Activated CD4-positive, alpha-beta T cell treated with anti-CD3 and anti-CD28 coated beads for 36 hours (primary cell): Measurements from ENCODE around the gene PPIP5K2. TPM values are rescaled to one million over a fixed set of nuclear protein-coding genes. Genes with fewer than 3 reads are reported as not detected.
"Not testable (repeated sequence)": the region's sequence is repeated elsewhere in the genome, so short reads cannot be mapped to it uniquely, and the experiment has no call there.

ENCODE experiments used
- ATAC-seq: fragments of 200-7000 bp; cut with Tn5 transposase; one replicate; pipeline ENCODE4 v1.10.0; 2021; ENCODE audit warnings: mild to moderate bottlenecking, moderate library complexity
- CTCF ChIA-PET: fragments of 350-600 bp; sonication (Branson Sonifier 250); formaldehyde crosslinking; loops from one replicate; lab custom pipeline; 2021; ENCODE audit warnings: antibody characterized with exemption; lab: Charles Lee
- POLR2A ChIA-PET: fragments of 350-600 bp; sonication (Branson Sonifier 250); formaldehyde crosslinking; loops from one replicate; lab custom pipeline; 2021; ENCODE audit warnings: antibody characterized with exemption, inconsistent platforms; lab: Charles Lee
- DNase-seq: peaks from one replicate; pipeline ENCODE4 v3.0.0-alpha.2; 2020
- H3K27ac Mint-ChIP-seq: one replicate; pipeline ENCODE4 v1.8.0; 2021; ENCODE audit warnings: mixed read lengths
- H3K27me3 Mint-ChIP-seq: one replicate; pipeline ENCODE4 v1.8.0; 2021; ENCODE audit warnings: mixed read lengths
- H3K36me3 Mint-ChIP-seq: one replicate; pipeline ENCODE4 v1.8.0; 2021; ENCODE audit warnings: low read depth, mixed read lengths
- H3K4me1 Mint-ChIP-seq: one replicate; pipeline ENCODE4 v1.8.0; 2021; ENCODE audit warnings: mixed read lengths
- H3K4me3 Mint-ChIP-seq: one replicate; pipeline ENCODE4 v1.8.0; 2021; ENCODE audit warnings: mild to moderate bottlenecking, moderate library complexity, mixed read lengths
- H3K9me3 Mint-ChIP-seq: one replicate; pipeline ENCODE4 v1.8.0; 2021; ENCODE audit warnings: low read depth, mixed read lengths
- intact Hi-C, 2 experiments: fragments of 100-400 bp; cut with DNase I in 1 of 2; cut with micrococcal nuclease in 1 of 2; formaldehyde crosslinking; loops; one replicate each; pipeline versions ENCODE4 v1.14.2 to v1.15.1; 2022 to 2024; cut with DNase I, micrococcal nuclease
- total RNA-seq, 2 experiments: library from RNA; stranded (reverse); gene quantifications; one replicate each; pipeline ENCODE4 v1.2.3, GENCODE V29; 2021

Gene PPIP5K2
- total RNA-seq, 2 experiments from 2014 or later = 49.5 to 53.4 TPM

DNA sequence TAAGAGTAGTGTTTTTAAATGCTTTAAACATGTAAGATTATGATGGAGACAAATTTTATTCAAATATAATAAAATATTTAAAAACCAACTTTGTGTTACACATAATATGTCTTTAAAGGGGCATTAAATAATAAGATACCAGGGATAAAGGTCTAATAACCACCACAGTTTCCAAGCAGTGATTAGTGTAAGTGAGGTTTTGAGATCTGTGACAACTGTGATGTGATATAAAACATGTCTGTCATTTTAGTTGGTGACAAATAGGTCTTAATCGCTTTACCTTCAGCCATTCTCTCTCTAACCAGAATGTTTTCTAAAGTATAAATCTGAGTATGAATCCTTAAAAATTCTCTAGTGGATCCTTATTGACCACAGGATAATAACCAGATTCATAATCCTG is 28.1 kb downstream of the PPIP5K2 start:
- intact Hi-C loops = no loop called here
- DNase-seq (no peak), ATAC-seq (no peak)
- Mint-ChIP-seq H3K4me1 (peaks cover 2% of the 10 kb centered on the region), H3K27me3 (no peaks in the 10 kb centered on the region), H3K9me3 (no peaks in the 10 kb centered on the region), H3K36me3 (peaks cover 8% of the 10 kb centered on the region), H3K4me3 (no peak overlapping the region), H3K27ac (no peak overlapping the region)
- POLR2A ChIA-PET = no interaction called here
- CTCF ChIA-PET = interaction anchor here (1.0 kb wide), 1 partner anchor 9 kb away, joined by 3 read pairs; no protein-coding TSS in a partner anchor

DNA sequence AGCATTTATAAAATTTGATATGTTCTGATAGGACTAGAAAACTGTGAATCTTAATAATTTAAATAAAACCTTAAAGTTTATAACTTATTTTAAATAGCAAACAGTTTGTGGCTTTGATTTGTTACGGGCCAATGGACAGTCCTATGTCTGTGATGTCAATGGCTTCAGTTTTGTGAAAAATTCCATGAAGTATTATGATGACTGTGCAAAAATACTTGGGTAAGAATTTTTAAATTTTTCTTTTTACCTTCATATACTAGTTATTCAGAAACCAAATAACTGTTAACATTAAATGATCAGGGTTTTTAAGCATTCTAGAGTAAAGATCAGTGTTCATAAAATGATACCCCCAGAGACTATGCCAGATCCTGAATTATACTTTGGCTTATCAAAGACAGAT is 31.1 kb downstream of the PPIP5K2 start:
- ChIA-PET CTCF (interaction anchor here (0.6 to 1.4 kb wide), 2 partner anchors 12 to 23 kb away, joined by 4 to 5 read pairs; no protein-coding TSS in a partner anchor), POLR2A (no interaction called here)
- H3K27me3 Mint-ChIP-seq = no peaks in the 10 kb centered on the region
- H3K9me3 Mint-ChIP-seq = no peaks in the 10 kb centered on the region
- no peak for ATAC-seq
- no peak for DNase-seq
- peaks cover 2% of the 10 kb centered on the region for H3K4me1 Mint-ChIP-seq
- H3K36me3 Mint-ChIP-seq = peaks cover 14% of the 10 kb centered on the region
- intact Hi-C loops = no loop called here
- H3K27ac Mint-ChIP-seq = no peak overlapping the region
- H3K4me3 Mint-ChIP-seq = no peak overlapping the region

DNA sequence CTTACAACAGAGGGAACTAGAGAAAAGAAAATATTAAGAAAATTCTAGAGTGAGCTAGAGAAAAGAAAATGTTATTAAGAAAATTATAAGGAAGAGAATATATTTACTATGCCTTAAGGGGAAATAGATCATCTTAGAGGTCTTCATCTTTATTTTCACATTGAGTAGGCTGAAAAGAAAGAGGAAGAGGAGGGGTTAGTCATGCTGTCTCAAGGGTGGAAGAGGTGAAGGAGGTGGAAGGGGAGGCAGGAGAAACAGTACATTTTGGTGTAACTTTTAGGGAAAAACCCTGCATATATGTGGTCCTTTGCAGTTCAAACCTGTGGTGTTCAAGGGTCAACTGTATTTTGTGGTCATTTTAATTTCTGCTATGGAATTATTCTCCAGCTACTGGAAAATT is 46.6 kb downstream of the PPIP5K2 start:
- ChIA-PET CTCF (interaction anchor here (0.6 to 1.4 kb wide), 4 partner anchors 11 to 91 kb away, joined by 3 read pairs; no protein-coding TSS in a partner anchor), POLR2A (no interaction called here)
- DNase-seq = no peak
- no peak for ATAC-seq
- no peaks in the 10 kb centered on the region for H3K9me3 Mint-ChIP-seq
- intact Hi-C loops = no loop called here
- H3K4me1 Mint-ChIP-seq = peaks cover 2% of the 10 kb centered on the region
- no peak overlapping the region for H3K27ac Mint-ChIP-seq
- peaks cover 20% of the 10 kb centered on the region for H3K36me3 Mint-ChIP-seq
- H3K4me3 Mint-ChIP-seq = no peak overlapping the region
- H3K27me3 Mint-ChIP-seq = no peaks in the 10 kb centered on the region

DNA sequence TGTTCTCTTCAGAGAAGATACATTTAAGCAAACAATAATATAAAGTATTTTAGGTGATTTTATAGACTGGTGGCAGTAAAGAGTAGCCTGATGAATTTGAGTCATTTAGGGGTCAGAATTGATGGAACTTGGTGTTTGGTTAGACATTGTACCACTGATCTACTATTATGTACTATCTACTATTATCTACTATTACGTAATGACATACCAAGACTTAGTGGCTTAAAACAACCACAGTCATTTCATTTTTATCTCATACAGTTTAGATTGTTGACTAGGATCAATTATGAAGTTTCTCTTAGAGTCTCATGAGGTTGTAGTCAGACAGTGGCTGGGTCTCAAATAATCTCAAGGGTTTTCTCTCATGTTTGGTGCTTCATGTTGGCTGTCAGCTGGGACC is 54.0 kb downstream of the PPIP5K2 start:
- intact Hi-C loops = no loop called here
- Mint-ChIP-seq H3K36me3 (peaks cover 6% of the 10 kb centered on the region), H3K27me3 (no peaks in the 10 kb centered on the region), H3K27ac (no peak overlapping the region), H3K9me3 (no peaks in the 10 kb centered on the region), H3K4me3 (no peak overlapping the region), H3K4me1 (no peaks in the 10 kb centered on the region)
- ChIA-PET CTCF (no interaction called here), POLR2A (no interaction called here)
- ATAC-seq (no peak), DNase-seq (no peak)

DNA sequence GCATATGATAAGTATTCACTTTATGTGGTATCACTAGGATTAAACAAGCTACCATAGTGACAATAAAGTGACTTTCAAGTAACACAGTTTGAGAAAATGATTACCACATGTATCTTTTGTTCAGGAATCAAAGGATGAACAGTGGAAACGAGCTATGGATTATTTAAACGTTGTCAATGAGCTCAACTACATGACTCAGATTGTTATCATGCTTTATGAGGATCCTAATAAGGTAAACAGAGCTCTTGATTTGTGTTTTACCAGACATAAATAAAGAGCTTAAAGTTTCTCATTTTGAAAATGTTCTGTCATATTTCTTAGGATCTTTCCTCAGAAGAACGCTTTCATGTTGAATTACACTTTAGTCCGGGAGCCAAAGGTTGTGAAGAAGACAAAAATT is 57.4 kb downstream of the PPIP5K2 start:
- no peaks in the 10 kb centered on the region for H3K4me1 Mint-ChIP-seq
- intact Hi-C loops = no loop called here
- no peak overlapping the region for H3K27ac Mint-ChIP-seq
- CTCF ChIA-PET = interaction anchor here (0.7 to 1.2 kb wide), 4 partner anchors 11 to 47 kb away, joined by 3 to 4 read pairs (median 3); no protein-coding TSS in a partner anchor
- H3K4me3 Mint-ChIP-seq = no peak overlapping the region
- H3K36me3 Mint-ChIP-seq = peaks cover 10% of the 10 kb centered on the region
- DNase-seq = no peak
- no peaks in the 10 kb centered on the region for H3K9me3 Mint-ChIP-seq
- no peak for ATAC-seq
- H3K27me3 Mint-ChIP-seq = no peaks in the 10 kb centered on the region
- POLR2A ChIA-PET = no interaction called here

DNA sequence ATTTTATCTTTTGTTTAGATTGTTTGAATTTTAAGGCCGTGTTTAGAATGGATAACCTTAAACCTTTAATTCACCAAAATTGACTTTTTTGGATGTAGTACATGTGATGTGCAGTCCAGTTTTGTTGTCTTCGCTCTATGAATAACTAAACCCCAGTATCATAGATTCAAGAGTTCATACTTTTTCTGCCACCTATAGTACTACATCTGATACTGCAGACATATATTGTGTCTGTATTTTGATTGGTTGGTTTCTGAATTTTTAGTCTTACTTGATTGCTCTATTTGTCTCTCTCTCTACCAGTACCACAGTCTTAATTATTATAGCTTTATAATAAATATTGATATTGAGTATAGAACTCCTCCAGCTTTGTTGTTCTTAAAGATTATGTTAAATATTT is 58.1 kb downstream of the PPIP5K2 start:
- no peaks in the 10 kb centered on the region for H3K27me3 Mint-ChIP-seq
- no peaks in the 10 kb centered on the region for H3K4me1 Mint-ChIP-seq
- DNase-seq (no peak), ATAC-seq (no peak)
- peaks cover 10% of the 10 kb centered on the region for H3K36me3 Mint-ChIP-seq
- CTCF ChIA-PET = interaction anchor here (0.7 to 1.2 kb wide), 3 partner anchors 10 to 39 kb away, joined by 3 to 4 read pairs (median 3); no protein-coding TSS in a partner anchor
- intact Hi-C loops = no loop called here
- H3K27ac Mint-ChIP-seq = no peak overlapping the region
- H3K4me3 Mint-ChIP-seq = no peak overlapping the region
- POLR2A ChIA-PET = no interaction called here
- H3K9me3 Mint-ChIP-seq = no peaks in the 10 kb centered on the region

DNA sequence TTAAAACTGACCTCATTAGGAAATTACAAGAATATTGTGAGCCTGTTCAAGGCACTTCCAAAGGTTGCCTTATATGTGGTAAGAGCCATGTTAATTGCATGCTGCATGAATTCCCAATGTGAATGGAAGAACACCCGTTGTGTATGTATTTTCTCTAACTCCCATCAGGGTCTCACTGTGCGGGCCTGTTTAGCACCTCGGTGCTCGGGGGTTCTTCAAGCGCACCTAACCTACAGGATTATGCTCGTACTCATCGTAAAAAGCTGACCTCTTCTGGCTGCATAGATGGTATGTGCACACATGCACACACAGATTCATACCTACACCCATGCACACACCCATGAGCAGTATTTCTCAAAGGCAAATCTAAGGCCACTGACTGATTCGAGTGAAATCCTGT is 66.1 kb downstream of the PPIP5K2 start:
- Mint-ChIP-seq H3K4me1 (peaks cover 7% of the 10 kb centered on the region), H3K27me3 (no peaks in the 10 kb centered on the region), H3K36me3 (peaks cover 16% of the 10 kb centered on the region), H3K4me3 (no peak overlapping the region), H3K27ac (no peak overlapping the region), H3K9me3 (no peaks in the 10 kb centered on the region)
- CTCF ChIA-PET = no interaction called here
- ATAC-seq (no peak), DNase-seq (no peak)
- intact Hi-C loops = no loop called here
- POLR2A ChIA-PET = no interaction called here

DNA sequence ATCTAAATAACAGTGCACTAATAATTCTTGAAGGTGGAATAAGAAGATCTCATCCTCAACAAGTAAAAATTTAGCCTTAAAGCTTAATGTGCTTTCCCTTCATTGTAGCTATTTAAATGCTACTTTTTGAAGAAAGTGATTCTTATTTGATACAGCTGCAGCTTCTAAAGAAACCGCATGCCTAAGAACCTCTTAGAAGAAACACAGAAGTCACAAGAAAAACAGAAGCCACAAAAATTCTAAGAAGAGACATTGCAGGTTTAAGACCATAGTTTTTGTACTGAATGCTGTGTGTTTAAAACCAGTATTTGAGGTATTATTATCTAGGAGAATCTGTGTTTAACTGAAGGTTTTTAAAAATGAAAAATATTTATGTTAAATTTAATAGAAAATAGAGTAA is 68.3 kb downstream of the PPIP5K2 start:
- Mint-ChIP-seq H3K4me1 (peaks cover 7% of the 10 kb centered on the region), H3K27ac (no peak overlapping the region), H3K36me3 (peaks cover 20% of the 10 kb centered on the region), H3K9me3 (no peaks in the 10 kb centered on the region), H3K27me3 (no peaks in the 10 kb centered on the region), H3K4me3 (no peak overlapping the region)
- ATAC-seq (no peak), DNase-seq (no peak)
- ChIA-PET CTCF (interaction anchor here (0.6 to 1.4 kb wide), 4 partner anchors 11 to 287 kb away, joined by 3 to 4 read pairs (median 3); no protein-coding TSS in a partner anchor), POLR2A (interaction anchor here (0.6 kb wide), 1 partner anchor 423 kb away, joined by 10 read pairs; no protein-coding TSS in a partner anchor)
- intact Hi-C loops = no loop called here

DNA sequence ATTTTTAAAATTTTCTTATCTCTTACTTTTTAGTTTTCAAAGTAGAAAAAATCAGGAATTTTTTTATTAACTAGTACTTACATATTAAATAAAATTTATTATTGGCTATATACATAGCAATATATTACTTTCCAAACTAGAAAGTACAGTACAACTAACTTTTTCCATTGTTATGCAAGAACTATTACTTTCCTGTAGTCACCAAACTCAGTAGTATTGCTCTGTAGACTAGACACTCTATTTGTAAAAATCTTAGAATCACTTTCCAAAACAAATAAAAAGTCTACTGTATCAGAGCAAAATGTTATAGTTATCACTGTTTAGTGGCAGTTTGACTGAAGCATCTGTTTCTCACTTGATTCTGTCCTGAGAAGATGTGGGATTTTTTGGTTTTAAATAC is 83.1 kb downstream of the PPIP5K2 start:
- ATAC-seq = no peak
- H3K36me3 Mint-ChIP-seq = peaks cover 32% of the 10 kb centered on the region
- no peaks in the 10 kb centered on the region for H3K27me3 Mint-ChIP-seq

DNA sequence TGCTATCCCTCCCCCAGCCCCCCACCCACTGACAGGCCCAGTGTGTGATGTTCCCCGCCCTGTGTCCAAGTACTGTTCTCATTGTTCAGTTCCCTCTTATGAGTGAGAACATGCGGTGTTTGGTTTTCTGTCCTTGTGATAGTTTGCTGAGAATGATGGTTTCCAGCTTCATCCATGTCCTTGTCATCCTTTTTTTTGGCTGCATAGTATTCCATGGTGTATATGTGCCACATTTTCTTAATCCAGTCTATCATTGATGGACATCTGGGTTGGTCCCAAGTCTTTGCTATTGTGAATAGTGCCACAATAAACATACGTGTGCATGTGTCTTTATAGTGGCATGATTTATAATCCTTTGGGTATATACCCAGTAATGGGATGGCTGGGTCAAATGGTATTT is 84.9 kb downstream of the PPIP5K2 start:
- POLR2A ChIA-PET, H3K4me1 Mint-ChIP-seq: not testable (repeated sequence)

More for the DNA sequence above, 83.1 kb downstream of the PPIP5K2 start:
- ChIA-PET CTCF (interaction anchor here (0.7 to 1.4 kb wide), 3 partner anchors 12 to 22 kb away, joined by 3 read pairs; no protein-coding TSS in a partner anchor), POLR2A (no interaction called here)
- Mint-ChIP-seq H3K4me3 (no peak overlapping the region), H3K4me1 (peaks cover 5% of the 10 kb centered on the region), H3K9me3 (peaks cover 3% of the 10 kb centered on the region), H3K27ac (no peak overlapping the region)
- DNase-seq = no peak
- intact Hi-C loops = no loop called here

DNA sequence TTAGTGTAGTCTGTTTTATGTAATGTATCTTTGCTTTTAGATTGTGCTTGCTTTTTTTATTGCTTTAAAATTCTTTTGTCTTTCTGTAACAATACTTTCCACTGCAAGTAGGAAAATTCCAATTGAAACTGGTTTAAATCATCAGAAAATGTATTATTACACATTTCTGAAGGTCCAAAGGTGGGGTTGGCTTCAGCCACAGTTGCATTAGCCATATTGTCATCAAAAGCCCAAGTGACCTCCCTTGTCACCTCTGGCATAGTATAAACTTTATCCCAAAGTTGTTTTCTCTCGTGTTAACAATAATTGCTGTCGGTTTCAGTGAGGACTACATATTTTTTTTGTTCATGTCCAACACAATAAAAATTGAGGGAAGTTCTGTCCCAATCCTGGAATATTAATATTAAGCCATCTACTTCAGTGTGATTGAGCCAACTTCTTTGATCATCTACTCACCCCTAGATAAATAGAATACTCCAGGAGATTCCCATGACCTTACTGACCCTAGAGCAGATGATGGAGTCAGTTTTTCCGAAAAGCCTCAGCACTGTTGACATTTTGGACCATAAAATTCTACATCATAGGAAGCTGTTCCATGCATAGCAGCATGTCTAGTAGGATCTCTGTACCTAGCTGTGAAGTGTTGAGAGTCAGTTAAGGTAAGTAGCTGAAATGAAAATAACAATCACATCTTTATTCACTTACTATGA is 86.0 kb downstream of the PPIP5K2 start:
- intact Hi-C loops = no loop called here
- no peak for ATAC-seq
- no peak for DNase-seq
- peaks cover 11% of the 10 kb centered on the region for H3K4me1 Mint-ChIP-seq
- peaks cover 22% of the 10 kb centered on the region for H3K36me3 Mint-ChIP-seq
- H3K9me3 Mint-ChIP-seq = peaks cover 3% of the 10 kb centered on the region
- CTCF ChIA-PET = no interaction called here
- POLR2A ChIA-PET = no interaction called here
- H3K27ac Mint-ChIP-seq = no peak overlapping the region
- no peaks in the 10 kb centered on the region for H3K27me3 Mint-ChIP-seq
- H3K4me3 Mint-ChIP-seq = no peak overlapping the region

More for the DNA sequence above, 84.9 kb downstream of the PPIP5K2 start:
- peaks cover 26% of the 10 kb centered on the region for H3K36me3 Mint-ChIP-seq
- intact Hi-C loops, H3K27ac Mint-ChIP-seq, H3K9me3 Mint-ChIP-seq, H3K27me3 Mint-ChIP-seq, CTCF ChIA-PET, DNase-seq, H3K4me3 Mint-ChIP-seq, ATAC-seq: not testable (repeated sequence)

DNA sequence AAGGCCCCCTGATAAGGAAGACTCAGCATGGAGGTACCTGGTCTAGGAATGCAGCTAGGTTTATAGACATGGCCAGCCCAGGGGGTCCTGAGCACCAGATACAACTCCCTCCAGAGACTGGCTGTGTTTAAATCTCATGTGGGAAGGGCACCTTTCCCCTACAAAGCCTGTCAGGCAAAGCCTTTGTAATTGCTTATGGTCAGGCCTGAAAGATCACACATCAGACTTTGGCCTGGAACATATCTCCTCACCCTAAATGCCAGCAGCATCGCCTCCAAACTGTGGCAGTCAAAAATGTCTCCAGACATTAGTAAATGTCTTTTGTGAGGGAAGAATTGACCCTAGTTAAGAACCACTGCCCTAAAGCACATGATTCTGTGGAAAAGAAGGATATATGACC is 86.9 kb downstream of the PPIP5K2 start:
- ChIA-PET CTCF (no interaction called here), POLR2A (no interaction called here)

More for the DNA sequence above, 86.9 kb downstream of the PPIP5K2 start:
- Mint-ChIP-seq H3K4me1 (peaks cover 15% of the 10 kb centered on the region), H3K4me3 (no peak overlapping the region), H3K27me3 (no peaks in the 10 kb centered on the region), H3K9me3 (peaks cover 3% of the 10 kb centered on the region), H3K27ac (no peak overlapping the region), H3K36me3 (peaks cover 22% of the 10 kb centered on the region)
- DNase-seq (no peak), ATAC-seq (no peak)
- intact Hi-C loops = no loop called here
